Activated CD4-positive, alpha-beta T cell treated with anti-CD3 and anti-CD28 coated beads, Interleukin-2, amount 50 U/mL, for 4 hours (primary cell): ENCODE measurements around the gene SORBS2.
"Not testable (repeated sequence)": the region's sequence is repeated elsewhere in the genome, so short reads cannot be mapped to it uniquely, and the experiment has no call there.

Experiments used
- DNase-seq, 2 experiments: peaks; one replicate each; pipeline ENCODE4 v3.0.0-alpha.2; 2020

Gene SORBS2, protein sequence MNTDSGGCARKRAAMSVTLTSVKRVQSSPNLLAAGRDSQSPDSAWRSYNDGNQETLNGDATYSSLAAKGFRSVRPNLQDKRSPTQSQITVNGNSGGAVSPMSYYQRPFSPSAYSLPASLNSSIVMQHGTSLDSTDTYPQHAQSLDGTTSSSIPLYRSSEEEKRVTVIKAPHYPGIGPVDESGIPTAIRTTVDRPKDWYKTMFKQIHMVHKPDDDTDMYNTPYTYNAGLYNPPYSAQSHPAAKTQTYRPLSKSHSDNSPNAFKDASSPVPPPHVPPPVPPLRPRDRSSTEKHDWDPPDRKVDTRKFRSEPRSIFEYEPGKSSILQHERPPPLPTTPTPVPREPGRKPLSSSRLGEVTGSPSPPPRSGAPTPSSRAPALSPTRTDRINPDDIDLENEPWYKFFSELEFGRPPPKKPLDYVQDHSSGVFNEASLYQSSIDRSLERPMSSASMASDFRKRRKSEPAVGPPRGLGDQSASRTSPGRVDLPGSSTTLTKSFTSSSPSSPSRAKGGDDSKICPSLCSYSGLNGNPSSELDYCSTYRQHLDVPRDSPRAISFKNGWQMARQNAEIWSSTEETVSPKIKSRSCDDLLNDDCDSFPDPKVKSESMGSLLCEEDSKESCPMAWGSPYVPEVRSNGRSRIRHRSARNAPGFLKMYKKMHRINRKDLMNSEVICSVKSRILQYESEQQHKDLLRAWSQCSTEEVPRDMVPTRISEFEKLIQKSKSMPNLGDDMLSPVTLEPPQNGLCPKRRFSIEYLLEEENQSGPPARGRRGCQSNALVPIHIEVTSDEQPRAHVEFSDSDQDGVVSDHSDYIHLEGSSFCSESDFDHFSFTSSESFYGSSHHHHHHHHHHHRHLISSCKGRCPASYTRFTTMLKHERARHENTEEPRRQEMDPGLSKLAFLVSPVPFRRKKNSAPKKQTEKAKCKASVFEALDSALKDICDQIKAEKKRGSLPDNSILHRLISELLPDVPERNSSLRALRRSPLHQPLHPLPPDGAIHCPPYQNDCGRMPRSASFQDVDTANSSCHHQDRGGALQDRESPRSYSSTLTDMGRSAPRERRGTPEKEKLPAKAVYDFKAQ (N-terminal part only)

DNA sequence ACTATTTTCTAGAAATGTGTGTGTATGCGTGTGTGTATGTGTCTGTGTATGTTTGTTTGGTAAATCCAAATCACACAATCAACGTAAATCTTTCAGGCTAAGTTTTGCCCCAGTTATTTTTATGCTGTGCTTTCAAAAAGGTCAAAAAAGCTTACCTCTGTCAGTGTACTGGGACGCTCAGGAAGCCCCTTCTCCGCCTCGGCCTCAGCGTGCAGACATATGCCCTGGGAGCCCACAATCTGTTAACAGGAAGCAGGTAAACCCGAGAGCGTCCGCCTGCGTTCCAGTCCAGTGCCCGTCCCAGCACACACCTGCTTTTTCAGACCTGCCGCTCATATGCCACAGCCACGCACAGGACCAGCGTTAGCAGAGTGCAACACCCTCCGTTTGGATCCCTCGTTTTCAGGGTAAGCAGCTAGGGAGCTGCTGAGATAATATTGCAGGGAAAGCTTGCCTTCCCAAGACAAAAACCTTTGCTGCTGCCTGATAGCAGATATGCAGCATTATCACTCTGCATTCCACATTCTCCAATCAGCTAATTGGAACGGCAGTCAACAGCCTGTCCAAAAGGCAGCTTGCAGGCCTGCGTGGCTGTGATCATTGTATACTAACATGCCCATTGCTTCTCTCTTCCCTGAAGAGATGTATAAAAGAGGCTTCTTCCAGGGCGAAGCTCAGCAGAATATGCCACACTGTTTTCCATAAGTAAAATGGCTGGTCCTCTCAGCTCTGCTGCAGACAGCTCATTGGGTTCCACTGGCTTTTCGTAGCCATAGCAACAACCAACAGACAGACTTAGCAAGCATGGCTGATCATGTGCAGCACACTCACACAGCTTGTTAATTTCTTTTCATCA, at the start of gene SORBS2:
TSS of gene SORBS2 (minus strand) at position 686 of the 856 bp plus-strand sequence. CDS start 121,623 bp downstream, outside the sequence.
- no peak for DNase-seq

DNA sequence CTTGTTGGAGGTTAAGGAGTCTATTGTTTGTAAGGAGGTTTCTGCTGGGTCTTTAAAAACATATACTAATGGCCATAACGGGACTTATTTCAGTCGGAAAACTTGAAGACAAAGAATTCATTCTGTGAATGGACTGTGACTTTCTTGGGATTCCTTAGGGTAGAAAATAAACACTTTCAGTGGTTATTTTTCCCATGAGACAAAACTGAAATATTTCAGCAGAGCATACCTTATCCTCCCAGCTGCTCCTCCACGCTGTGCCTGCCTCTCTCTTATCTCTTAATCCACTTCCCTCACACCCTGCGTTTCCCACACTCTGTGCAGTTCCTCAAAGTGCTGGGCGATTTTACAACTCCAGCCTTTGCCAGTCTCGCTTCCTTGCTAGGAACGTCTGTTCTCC, 47.1 kb upstream of the SORBS2 start:
- DNase-seq = no peak

DNA sequence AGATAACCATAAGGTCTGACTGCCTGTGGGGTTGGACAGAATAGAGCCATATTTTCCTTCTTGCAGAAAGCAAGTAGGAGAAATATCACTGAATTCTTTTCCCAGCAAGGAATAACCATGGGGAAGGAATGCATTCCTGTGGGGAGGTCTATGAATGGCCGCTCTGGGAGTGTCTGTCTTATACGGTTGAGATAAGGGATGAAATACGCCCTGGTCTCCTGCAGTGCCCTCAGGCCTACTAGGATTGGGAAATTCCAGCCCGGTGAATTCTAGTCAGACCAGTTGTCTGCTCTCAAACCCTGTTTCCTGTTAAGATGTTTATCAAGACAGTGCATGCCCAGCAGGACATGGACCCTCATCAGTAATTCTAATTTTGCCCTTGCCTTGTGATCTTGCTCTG, 45.6 kb upstream of the SORBS2 start:
- DNase-seq = not testable (repeated sequence)

DNA sequence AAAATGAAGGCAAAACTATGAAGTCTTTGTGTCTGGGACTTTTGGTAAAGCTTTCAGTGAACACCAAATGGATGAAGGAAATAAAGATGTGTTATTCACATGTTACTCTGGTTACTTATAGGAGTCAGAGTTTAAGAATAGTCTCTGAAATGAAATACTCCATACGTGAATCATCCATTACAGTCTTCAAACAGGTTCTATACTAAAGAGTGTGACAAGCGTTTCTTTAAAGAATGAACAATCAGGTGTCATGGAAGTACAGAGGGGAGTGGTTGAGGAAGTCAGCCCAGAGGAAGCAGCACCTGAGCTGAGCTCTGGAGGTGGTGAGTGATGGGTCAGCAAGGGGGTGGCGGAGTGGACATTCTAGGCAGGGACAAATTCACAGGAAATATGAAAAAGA, 41.8 kb upstream of the SORBS2 start:
- DNase-seq = no peak

DNA sequence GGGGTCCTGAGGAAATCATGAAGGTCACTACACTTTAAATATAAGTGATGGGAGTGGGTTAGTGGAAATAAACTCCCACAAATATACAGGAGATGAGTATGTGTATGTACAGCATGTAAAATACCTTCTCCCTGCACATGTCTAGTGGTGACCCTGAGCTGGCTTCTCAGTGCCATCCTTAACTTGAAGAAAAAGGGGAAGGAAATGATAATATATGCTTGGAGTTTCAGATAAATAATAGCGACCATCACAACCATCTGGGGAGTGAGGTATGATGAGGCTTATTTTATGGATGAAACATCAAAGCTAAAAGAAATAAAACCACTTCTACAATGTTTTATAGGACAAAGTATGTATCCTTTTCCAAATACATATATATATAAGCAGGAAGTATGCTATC, 41.0 kb upstream of the SORBS2 start:
- DNase-seq = no peak

DNA sequence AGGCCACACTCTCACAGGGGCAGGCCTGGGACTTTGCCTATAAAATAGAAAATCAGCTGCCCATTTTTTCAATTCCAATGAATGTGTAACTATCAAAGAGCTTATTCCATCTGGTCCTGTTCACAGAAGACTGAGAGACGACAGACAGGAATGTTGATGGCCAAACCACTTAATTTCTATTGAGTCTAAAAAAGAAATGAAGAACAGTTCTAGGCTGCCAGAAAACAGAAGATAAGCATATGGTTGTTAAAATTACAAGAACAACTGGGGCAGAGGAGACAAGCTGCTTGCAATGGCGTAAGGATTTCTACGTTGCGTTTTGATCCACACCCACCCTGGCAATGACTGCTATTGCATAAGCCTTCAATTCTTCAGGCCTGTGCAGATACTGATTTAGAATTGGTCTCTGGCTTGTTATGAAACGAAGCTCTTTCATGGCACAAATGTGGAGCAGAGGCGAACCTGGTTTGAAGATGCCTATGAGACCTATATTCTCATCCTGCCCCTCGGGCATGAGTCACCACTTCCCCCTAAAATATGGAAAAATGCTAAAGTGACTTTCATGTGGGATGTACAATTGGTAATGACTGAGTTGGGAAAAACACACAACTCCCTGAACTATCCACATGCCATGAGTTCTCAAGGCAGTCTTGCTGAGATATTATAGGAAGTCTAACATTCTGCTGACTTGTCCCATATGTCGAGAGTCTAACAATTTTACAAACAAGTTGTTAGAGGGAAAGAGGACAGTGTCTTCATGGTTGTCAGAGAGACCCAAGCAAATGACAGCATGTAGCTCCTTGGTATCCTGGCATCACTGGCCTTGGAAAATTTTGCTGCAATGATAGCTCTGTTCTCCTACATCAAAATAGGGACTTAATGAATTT, 37.9 kb upstream of the SORBS2 start:
- DNase-seq = no peak

DNA sequence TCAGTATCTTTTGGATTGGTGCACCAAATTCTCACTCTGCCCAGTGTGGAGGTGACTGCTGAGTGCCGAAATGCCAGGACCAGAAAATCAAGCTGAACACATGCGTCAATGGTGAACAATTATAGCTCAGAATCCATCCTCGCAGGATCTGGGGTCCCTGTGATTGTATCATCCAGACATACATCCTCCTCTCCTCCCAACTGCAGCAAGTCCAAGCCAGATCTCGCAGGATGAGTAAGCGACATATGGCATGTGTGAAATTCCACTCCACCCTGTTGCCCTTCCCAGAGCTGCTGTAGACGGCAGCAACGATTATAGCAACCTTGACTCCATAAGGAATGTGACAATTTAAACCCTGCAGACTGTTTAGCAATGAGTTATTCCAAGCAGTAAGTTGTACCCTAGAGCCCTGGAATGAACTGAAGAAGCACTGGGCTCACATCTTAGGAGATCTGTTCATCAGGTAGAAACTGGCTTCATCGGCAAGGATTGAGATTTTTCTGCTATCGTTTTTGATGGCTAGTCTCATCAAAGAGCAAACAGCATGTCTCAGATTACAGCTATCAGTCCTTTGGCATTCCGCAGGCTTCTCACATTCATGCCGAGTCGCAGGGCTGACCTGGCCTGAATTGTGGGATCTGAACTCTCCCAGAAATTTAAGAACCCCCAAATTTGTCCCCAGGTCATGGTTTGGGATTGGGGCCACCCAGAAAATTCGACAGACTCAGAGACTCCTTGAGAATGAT, 35.5 kb upstream of the SORBS2 start:
- DNase-seq = no peak

DNA sequence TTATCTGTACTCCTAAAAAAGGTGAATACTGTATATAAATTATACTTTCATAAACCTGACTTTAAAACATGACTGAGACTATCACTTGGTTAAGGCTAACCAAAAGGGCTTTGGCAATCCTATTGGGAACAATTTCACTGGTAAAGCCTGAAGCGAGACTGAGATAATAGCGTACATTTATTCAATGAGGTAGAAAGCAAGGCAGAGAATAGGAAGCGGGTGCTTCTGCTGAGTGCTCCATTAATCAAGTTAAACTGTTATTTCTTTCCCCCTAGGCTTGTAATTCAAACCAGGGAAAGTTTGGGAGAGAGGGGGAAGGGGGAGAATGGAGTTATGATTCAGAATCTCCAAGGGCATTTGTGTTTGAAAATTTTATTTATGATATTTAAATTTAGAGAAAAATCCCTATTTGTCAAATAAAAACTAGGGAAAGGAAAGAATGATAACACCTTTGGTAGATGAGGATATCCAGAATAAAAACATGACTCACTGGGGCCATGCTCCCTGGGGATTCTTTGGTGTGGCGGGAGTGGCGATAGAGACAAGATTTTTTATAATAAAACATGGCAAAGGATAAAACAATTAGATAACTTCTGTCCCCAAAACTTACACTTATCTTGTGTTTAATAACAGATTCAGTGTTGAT, 34.6 kb upstream of the SORBS2 start:
- DNase-seq = no peak

DNA sequence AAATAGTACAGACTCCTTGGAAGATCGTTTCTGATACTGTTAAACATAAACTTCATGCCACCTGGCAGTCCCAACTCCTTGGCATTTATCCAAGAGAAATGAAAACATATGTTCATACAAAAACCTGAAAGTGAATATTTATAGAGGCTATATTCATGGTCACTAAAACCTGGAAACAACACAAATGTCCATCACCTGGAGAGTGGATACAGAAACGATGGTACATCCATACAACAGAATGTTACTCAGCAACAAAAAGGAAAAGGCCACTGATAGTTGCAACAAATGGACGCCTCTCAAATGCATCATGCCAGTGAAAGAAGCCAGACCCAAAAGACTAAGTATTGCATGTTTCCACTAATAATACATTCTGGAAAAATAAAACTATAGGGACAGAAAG, 34.0 kb upstream of the SORBS2 start:
- no peak for DNase-seq

DNA sequence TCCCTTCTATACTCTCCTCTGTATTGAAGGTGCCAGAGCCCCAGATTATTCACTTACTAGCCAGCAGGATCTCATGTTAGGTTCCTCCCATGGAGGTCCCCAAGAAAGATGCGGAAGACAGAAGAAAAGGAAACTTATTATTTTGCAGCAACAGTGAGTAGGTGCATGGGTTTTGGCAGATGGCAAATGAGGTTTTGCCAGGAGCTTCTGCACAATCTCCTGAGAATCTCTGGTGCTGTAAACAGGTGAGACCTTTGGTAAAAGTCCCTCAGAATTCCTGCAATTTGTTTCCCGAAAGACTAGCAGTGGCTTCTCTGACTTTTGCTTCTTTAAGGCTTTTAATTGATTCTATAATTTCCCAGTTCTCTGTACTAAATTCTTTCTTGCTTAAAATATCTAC, 29.5 kb upstream of the SORBS2 start:
- no peak for DNase-seq

DNA sequence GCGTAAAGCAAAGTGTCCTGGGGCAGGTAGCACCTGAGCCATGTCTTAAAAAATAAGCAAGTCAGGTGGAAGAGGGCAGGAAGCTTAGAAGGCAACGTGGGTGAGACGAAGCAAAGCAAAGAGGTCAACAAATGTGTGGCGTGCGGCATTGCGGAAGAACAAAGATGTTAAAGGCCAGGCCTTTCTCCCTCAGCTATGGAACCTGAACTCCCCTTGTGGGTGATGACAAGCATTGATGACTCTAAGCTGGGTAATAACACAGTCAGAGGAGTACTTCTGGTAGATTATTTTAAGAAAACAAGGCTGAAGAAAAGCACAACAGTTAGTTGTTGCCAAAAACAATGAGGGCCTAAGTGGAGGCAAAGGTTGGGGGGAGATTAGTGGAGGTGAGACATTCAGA, 29.0 kb upstream of the SORBS2 start:
- no peak for DNase-seq

DNA sequence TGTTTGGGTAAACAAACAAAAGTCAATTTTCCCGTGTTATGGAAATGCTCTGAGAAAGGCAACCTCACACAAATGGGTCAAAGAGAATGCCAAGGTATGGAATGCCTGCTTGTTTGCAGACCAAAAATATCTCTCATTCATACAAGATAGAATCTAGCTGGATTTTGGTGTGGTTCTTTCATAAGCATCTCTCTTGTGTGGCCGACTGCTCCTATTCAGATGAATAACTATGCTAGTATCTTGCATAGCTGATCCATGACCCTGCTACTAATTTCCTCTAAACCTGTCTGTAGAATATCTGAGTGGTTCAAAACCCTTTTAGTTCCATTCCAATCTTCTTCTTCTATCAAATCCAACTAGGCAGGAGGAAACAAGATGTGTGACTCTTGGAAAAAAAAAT, 28.2 kb upstream of the SORBS2 start:
- no peak for DNase-seq

DNA sequence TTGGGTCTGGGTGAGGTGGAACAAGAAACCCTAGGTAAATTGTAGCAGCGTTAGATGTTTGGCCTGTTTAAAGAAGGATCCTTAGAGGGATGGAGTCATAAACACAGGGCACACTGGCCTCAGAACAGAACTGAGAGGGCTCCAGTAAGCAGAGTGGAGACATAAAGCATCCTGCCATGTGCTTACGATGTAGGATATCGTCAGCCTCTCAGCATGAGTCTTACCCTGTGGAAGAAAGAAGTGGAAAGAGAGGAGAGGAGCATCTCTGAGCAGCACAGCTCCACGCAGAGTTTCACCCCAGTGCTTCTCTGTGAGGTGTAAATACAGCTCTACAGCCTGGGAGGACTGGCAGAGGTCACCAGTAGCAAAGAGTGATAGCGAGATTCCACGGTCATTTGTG, 27.8 kb upstream of the SORBS2 start:
- DNase-seq = no peak

DNA sequence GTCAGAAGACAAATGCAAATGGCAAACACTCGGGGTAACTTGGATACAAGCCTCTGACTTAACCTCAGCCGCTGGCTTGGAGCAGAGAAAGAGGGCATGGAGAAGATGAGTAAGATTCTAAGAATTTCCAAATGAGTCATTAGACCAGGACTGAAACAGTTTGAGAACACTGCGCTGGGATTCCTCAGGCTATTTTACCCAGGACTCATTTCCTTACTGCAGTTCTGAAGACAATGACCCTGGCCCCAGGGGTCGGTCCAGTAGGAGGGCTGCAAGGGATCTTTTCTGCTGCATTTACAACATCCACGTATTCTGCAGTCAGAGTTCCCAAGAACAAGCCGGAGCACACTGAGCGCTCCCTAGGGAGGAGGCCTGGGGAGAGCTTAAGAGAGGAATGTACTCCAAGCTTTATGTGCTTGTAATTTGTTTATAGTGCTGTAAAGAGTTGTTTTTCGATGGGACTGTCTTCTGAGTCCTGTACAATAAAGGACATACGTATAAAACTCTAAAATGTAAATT, 27.3 kb upstream of the SORBS2 start:
- no peak for DNase-seq

DNA sequence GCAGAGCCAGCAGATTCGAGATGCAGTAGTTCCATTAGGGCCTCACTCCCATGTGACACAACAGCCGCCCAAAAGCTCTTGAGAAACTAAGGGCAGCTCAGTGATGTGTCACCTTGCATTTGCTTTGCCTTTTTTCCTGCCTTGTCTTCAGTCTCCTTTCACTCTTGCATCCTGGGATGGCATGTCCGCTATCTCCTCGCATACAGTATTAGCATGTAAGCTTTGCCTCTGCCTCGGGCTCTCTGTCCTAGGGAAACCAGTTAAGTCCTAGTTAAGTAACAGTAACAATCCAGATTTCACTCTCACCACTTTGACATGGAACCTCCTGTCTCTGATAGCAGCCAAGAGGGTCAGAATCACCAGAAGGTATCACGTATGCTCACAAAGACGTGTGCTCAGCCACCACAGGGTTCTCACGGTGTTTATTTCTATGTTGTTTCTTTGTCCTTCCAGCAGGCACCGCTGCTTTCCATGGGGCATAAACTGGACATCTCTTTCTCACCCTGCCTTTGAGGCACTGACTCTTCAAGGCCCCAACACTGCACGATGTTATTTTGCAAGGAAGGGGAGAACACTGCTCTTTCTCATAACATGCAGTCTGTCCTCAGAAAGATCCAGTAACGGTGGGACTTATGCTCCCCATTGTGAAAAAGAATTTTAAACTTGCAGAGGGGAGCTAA, 26.7 kb upstream of the SORBS2 start:
- no peak for DNase-seq

DNA sequence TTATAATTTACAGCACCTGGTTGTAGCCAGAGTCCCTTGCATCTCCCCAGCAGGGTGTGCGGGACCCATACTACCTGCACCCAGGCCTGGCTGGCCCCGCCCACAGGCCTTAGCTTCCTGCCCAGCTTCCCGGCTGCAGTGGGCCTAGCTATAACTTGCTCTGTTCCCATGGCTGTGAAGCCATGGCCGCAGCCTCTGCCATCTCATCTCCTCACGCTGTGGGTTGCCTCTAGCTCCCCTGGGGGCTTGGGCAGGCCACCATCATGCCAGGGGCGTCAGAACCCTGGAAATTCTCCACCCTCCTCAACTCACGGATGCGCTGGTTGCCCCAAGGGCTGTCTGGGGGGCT, 26.1 kb upstream of the SORBS2 start:
- DNase-seq = no peak

DNA sequence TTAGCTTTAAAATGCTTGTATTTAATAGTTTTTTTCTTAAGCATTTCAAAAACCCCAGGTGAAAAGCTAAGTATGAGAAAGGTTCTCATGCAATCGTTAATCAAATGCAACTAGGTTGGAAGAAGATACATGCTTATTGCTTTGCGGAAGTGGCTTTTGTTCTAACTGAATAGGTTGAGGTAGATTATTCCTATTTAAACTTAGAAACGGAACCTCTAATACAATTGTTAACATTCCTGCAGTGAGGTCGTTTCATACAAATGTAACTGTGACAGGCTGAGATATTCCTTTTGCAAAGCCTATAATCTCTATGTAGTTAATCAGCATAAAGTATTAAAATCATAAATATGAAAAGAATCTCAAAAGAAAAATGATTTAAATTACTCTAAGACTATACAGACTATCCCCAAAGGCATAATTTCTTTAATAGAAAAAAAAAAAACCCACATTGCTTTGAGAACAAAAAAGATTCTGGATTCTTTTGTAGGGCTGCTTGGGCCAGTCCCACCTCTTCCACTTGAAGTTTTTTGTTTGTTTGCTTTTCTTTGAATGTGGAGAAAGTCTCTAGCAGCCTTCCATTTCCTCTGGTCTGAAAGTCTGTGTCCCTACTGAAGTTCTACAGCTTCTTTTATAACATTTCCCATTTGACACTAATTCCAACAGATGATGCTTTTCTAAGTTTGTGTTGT, 25.6 kb upstream of the SORBS2 start:
- DNase-seq = no peak

DNA sequence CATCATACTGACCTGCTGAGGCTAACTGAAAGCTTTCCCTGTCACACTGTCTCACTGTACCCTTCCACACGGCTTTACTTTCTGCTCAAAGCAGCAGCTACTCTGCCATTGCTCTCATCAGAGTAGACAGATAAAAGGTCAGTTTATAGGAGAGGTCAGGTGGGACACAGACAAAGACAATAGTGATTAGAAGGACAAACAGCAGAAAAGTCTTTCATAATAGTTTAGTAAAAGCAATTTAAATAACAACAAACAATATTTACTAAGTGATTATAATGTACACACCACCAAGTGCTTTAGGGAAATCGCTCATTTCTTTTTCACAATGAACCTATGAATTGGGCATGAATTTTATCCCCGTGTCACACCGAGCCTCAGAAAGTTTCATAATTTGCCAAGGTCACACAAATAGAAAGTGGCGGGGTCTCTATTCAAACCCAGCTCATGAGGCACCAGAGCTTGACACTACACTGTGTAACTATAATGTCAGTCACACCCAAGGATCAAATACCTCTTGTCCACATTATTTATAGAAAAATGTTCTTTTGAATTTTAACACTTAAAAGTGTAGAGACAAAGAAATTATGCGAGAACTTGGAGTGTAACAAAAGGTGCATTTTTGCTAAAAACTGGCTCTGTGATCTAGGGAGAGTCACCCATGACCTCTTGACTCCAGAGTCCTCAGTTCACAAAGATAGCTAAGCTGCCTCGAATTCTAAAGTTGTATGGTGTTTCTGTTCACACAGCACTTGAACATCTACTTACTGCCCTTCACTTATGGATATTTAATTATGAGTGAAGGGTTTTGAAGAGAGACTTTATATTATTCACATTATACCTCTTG, 24.5 kb upstream of the SORBS2 start:
- DNase-seq = no peak
